Activated T-cell treated with anti-CD3 and anti-CD28 coated beads, Interleukin-2, amount 50 U/mL, for 72 hours (primary cell): ENCODE results near the gene VANGL1. TPM values are rescaled to one million over a fixed set of nuclear protein-coding genes. Genes with fewer than 3 reads are reported as not detected.

Source experiments
- ATAC-seq, 2 donors: fragments of 150-1000 bp; cut with Tn5 transposase; replicated peaks in 1 of 2; 2 replicates each; pipeline ENCODE4 v1.10.0; 2021; ENCODE audit warnings: moderate library complexity in 2 of 2, mild to moderate bottlenecking in 1 of 2
- DNase-seq, 2 donors: peaks; one replicate each; pipeline ENCODE4 v3.0.0; 2021 to 2022; ENCODE audit warnings: mixed read lengths in 1 of 2
- H3K27ac Mint-ChIP-seq: one replicate; pipeline ENCODE4 v1.8.0; 2022; ENCODE audit warnings: mild to moderate bottlenecking, moderate library complexity, mixed read lengths
- H3K27me3 Mint-ChIP-seq: one replicate; pipeline ENCODE4 v1.8.0; 2022; ENCODE audit warnings: low read depth, mixed read lengths
- H3K36me3 Mint-ChIP-seq, 2 donors: one replicate each; pipeline ENCODE4 v1.8.0; 2022; ENCODE audit warnings: mixed read lengths in 2 of 2, mild to moderate bottlenecking in 1 of 2; ENCODE audit not compliant: insufficient read depth in 2 of 2
- H3K4me1 Mint-ChIP-seq: one replicate; pipeline ENCODE4 v1.8.0; 2022; ENCODE audit warnings: low read depth, mixed read lengths
- H3K4me3 Mint-ChIP-seq, 2 donors: one replicate each; pipeline ENCODE4 v1.8.0; 2022; ENCODE audit warnings: mild to moderate bottlenecking in 2 of 2, mixed read lengths in 2 of 2, moderate library complexity in 2 of 2
- H3K9me3 Mint-ChIP-seq, 2 donors: one replicate each; pipeline ENCODE4 v1.8.0; 2022; ENCODE audit warnings: mixed read lengths in 2 of 2
- total RNA-seq, 2 donors: library from RNA; stranded (reverse); gene quantifications; one replicate each; pipeline ENCODE4 v1.2.3, GENCODE V29; 2022

VANGL1 gene
- total RNA-seq, 2 donors from 2014 or later = 3.8 to 7.0 TPM

- H3K4me3 Mint-ChIP-seq = no peak overlapping the region
- no peaks in the 10 kb centered on the region for H3K4me1 Mint-ChIP-seq
- no peaks in the 10 kb centered on the region for H3K36me3 Mint-ChIP-seq
Measured at GRCh38 chr1:115726161-115726560, 84.4 kb downstream of the VANGL1 start.

GRCh38 chr1:115726570-115726969, 84.8 kb downstream of the VANGL1 start:
- Mint-ChIP-seq H3K27ac (no peak overlapping the region), H3K36me3 (no peaks in the 10 kb centered on the region), H3K27me3 (no peaks in the 10 kb centered on the region), H3K4me3 (no peak overlapping the region), H3K4me1 (no peaks in the 10 kb centered on the region), H3K9me3 (no peaks in the 10 kb centered on the region)
- ATAC-seq = no peak
- no peak for DNase-seq

More at GRCh38 chr1:115726161-115726560, 84.4 kb downstream of the VANGL1 start:
- no peak for DNase-seq
- H3K9me3 Mint-ChIP-seq = no peaks in the 10 kb centered on the region
- no peak overlapping the region for H3K27ac Mint-ChIP-seq
- ATAC-seq = no peak
- no peaks in the 10 kb centered on the region for H3K27me3 Mint-ChIP-seq

- no peaks in the 10 kb centered on the region for H3K9me3 Mint-ChIP-seq
- H3K27ac Mint-ChIP-seq = no peak overlapping the region
- no peaks in the 10 kb centered on the region for H3K36me3 Mint-ChIP-seq
- no peaks in the 10 kb centered on the region for H3K4me1 Mint-ChIP-seq
- H3K4me3 Mint-ChIP-seq = no peak overlapping the region
- ATAC-seq = no peak
- no peak for DNase-seq
- H3K27me3 Mint-ChIP-seq = no peaks in the 10 kb centered on the region
Measured at GRCh38 chr1:115727706-115728249, 86.0 kb downstream of the VANGL1 start.

- H3K27ac Mint-ChIP-seq = no peak overlapping the region
- no peaks in the 10 kb centered on the region for H3K4me1 Mint-ChIP-seq
- no peak overlapping the region for H3K4me3 Mint-ChIP-seq
- no peaks in the 10 kb centered on the region for H3K9me3 Mint-ChIP-seq
- H3K36me3 Mint-ChIP-seq = no peaks in the 10 kb centered on the region
- ATAC-seq (no peak), DNase-seq (no peak)
- peaks cover 4% of the 10 kb centered on the region for H3K27me3 Mint-ChIP-seq
Measured at GRCh38 chr1:115728341-115728740, 86.6 kb downstream of the VANGL1 start.

GRCh38 chr1:115729756-115730155, 88.0 kb downstream of the VANGL1 start:
- no peak overlapping the region for H3K27ac Mint-ChIP-seq
- H3K27me3 Mint-ChIP-seq = peaks cover 16% of the 10 kb centered on the region
- DNase-seq (no peak), ATAC-seq (no peak)
- no peaks in the 10 kb centered on the region for H3K9me3 Mint-ChIP-seq
- no peak overlapping the region for H3K4me3 Mint-ChIP-seq
- H3K4me1 Mint-ChIP-seq = no peaks in the 10 kb centered on the region
- no peaks in the 10 kb centered on the region for H3K36me3 Mint-ChIP-seq

GRCh38 chr1:115732316-115732715, 90.5 kb downstream of the VANGL1 start:
- DNase-seq (no peak), ATAC-seq (no peak)
- Mint-ChIP-seq H3K36me3 (no peaks in the 10 kb centered on the region), H3K27ac (no peak overlapping the region), H3K4me1 (no peaks in the 10 kb centered on the region), H3K4me3 (no peak overlapping the region), H3K9me3 (no peaks in the 10 kb centered on the region), H3K27me3 (peaks cover 21% of the 10 kb centered on the region)

GRCh38 chr1:115740811-115741210, 99.0 kb downstream of the VANGL1 start:
- Mint-ChIP-seq H3K4me3 (no peak overlapping the region), H3K9me3 (no peaks in the 10 kb centered on the region), H3K4me1 (no peaks in the 10 kb centered on the region), H3K36me3 (no peaks in the 10 kb centered on the region), H3K27me3 (peaks cover 16% of the 10 kb centered on the region), H3K27ac (no peak overlapping the region)
- ATAC-seq (no peak), DNase-seq (no peak)

- Mint-ChIP-seq H3K36me3 (no peaks in the 10 kb centered on the region), H3K4me3 (no peak overlapping the region), H3K9me3 (no peaks in the 10 kb centered on the region), H3K27me3 (peaks cover 24% of the 10 kb centered on the region), H3K27ac (no peak overlapping the region), H3K4me1 (no peaks in the 10 kb centered on the region)
- ATAC-seq (no peak), DNase-seq (no peak)
Measured at GRCh38 chr1:115744646-115745275, 103.0 kb downstream of the VANGL1 start.

GRCh38 chr1:115746021-115746690, 104.4 kb downstream of the VANGL1 start:
- H3K4me3 Mint-ChIP-seq = no peak overlapping the region
- H3K9me3 Mint-ChIP-seq = no peaks in the 10 kb centered on the region
- H3K4me1 Mint-ChIP-seq = no peaks in the 10 kb centered on the region
- no peaks in the 10 kb centered on the region for H3K36me3 Mint-ChIP-seq
- peaks cover 24% of the 10 kb centered on the region for H3K27me3 Mint-ChIP-seq
- H3K27ac Mint-ChIP-seq = no peak overlapping the region
- no peak for ATAC-seq
- no peak for DNase-seq

Other genes with a start within 250 kb of the VANGL1 start
- gene CASQ2, start 126.7 kb downstream of the VANGL1 start, total RNA-seq = not detected
- gene NHLH2, start 199.2 kb downstream of the VANGL1 start, total RNA-seq = under 1 TPM in 1 of 2 donors, not detected in 1; 0.10 TPM